C1 segment of cervical spinal cord (tissue), 14 donors: Measurements from ENCODE around the gene AP3S1.

Experiments
- DNase-seq, 14 donors: peaks; one replicate each; lab custom pipeline; 2025; lab: John Stamatoyannopoulos, UW

Gene AP3S1

GRCh38 chr5:115936031-115936430, 94.3 kb downstream of the AP3S1 start:
- DNase-seq, result no peak

- DNase-seq, result no peak
These were observed 97.3 kb downstream of the AP3S1 start for GRCh38 chr5:115939059-115939458.

- DNase-seq, result no peak
These were observed 98.5 kb downstream of the AP3S1 start for GRCh38 chr5:115940080-115940810.

GRCh38 chr5:115941051-115941675, 99.4 kb downstream of the AP3S1 start:
- DNase-seq, result no peak

GRCh38 chr5:115944501-115944900, 102.8 kb downstream of the AP3S1 start:
- DNase-seq, result no peak

GRCh38 chr5:115946655-115947054, 104.9 kb downstream of the AP3S1 start:
- no peak for DNase-seq

- DNase-seq, result no peak
These were observed 105.5 kb downstream of the AP3S1 start for GRCh38 chr5:115947260-115947659.

GRCh38 chr5:115948091-115948534, 106.4 kb downstream of the AP3S1 start:
- no peak for DNase-seq

- no peak for DNase-seq
These were observed 107.4 kb downstream of the AP3S1 start for GRCh38 chr5:115949096-115949495.

GRCh38 chr5:115952588-115952987, 110.9 kb downstream of the AP3S1 start:
- DNase-seq, result no peak

- no peak for DNase-seq
These were observed 112.4 kb downstream of the AP3S1 start for GRCh38 chr5:115954144-115954543.

GRCh38 chr5:115956957-115957356, 115.2 kb downstream of the AP3S1 start:
- no peak for DNase-seq

- DNase-seq, result no peak
These were observed 119.9 kb downstream of the AP3S1 start for GRCh38 chr5:115961381-115962238.

- no peak for DNase-seq
These were observed 120.5 kb downstream of the AP3S1 start, which contains the start of gene LVRN for GRCh38 chr5:115962239-115962564. TSS of gene LVRN (plus strand) at chr5:115962475. CDS start at chr5:115962618, 143 bp downstream.

GRCh38 chr5:115962565-115963402, 121.0 kb downstream of the AP3S1 start:
- DNase-seq, result no peak

GRCh38 chr5:115963566-115963965, 121.8 kb downstream of the AP3S1 start:
- DNase-seq, result no peak
